Gastrocnemius medialis (tissue), 4 donors: Measurements from ENCODE around the gene GMCL2. TPM values are rescaled to one million over a fixed set of nuclear protein-coding genes. Genes with fewer than 3 reads are reported as not detected.

Experiments
- ATAC-seq, 2 donors: fragments of 150-250 bp; one replicate each; pipeline ENCODE4 v1.9.1; 2016
- DNase-seq, 2 donors: peaks; one replicate each; pipeline ENCODE4 v3.0.0-alpha.2; 2019
- H3K27ac ChIP-seq, 4 donors: fragments of 200-600 bp; sonication (generic); 1 replicate in 1 of 4; 2 replicates in 3 of 4; pipeline ENCODE4 v1.5.1; 2016 to 2018; ENCODE audit warnings: mild to moderate bottlenecking in 2 of 4, moderate library complexity in 1 of 4
- H3K27me3 ChIP-seq, 3 donors: fragments of 200-600 bp; sonication (generic) in 2 of 3; 1 replicate in 1 of 3; 2 replicates in 2 of 3; pipeline versions ENCODE4 v1.5.1 to v1.6.0; 2016 to 2019; ENCODE audit warnings: mild to moderate bottlenecking in 1 of 3, moderate library complexity in 1 of 3
- H3K36me3 ChIP-seq, 2 donors: fragments of 200-600 bp; sonication (generic) in 1 of 2; one replicate each; pipeline ENCODE4 v1.5.1; 2017 to 2018
- H3K4me1 ChIP-seq, 2 donors: fragments of 200-600 bp; sonication (generic) in 1 of 2; one replicate each; pipeline ENCODE4 v1.5.1; 2016 to 2017; ENCODE audit warnings: mild to moderate bottlenecking in 2 of 2
- H3K4me3 ChIP-seq, 4 donors: fragments of 200-600 bp; sonication (generic) in 3 of 4; 1 replicate in 1 of 4; 2 replicates in 3 of 4; pipeline ENCODE4 v1.5.1; 2016 to 2019; ENCODE audit warnings: mild to moderate bottlenecking in 2 of 4
- H3K9me3 ChIP-seq, 3 donors: fragments of 200-600 bp; sonication (generic) in 2 of 3; 1 replicate in 1 of 3; 2 replicates in 2 of 3; pipeline ENCODE4 v1.5.1; 2016 to 2019
- CTCF ChIP-seq, 5 experiments: fragments of 450-650 bp in 3 of 5; fragments of 200-600 bp in 2 of 5; sonication (generic) in 2 of 5; IDR thresholded peaks in 4 of 5; conservative IDR thresholded peaks in 1 of 5; 1 replicate in 4 of 5; 2 replicates in 1 of 5; pipeline ENCODE4 v1.5.1; 2016 to 2019; ENCODE audit warnings: antibody characterized with exemption in 5 of 5, mild to moderate bottlenecking in 3 of 5, moderate library complexity in 3 of 5
- POLR2A ChIP-seq, 2 donors: fragments of 450-650 bp; IDR thresholded peaks; one replicate each; pipeline ENCODE4 v1.6.1; 2017; ENCODE audit warnings: antibody characterized with exemption in 2 of 2, mild to moderate bottlenecking in 2 of 2, moderate library complexity in 2 of 2
- in situ Hi-C, 4 donors: fragments of 200-750 bp; cut with MboI; loops; one replicate each; pipeline versions ENCODE4 v1.15.0 to v1.8.0; 2017; ENCODE audit warnings: low sequenced_read_pairs in 4 of 4
- intact Hi-C: fragments of 100-400 bp; cut with DNase I; formaldehyde crosslinking; loops from one replicate; pipeline ENCODE4 v1.15.1; 2023; ENCODE audit warnings: low total_unique reads
- total RNA-seq, 4 donors: library from RNA; depleted of rRNA; stranded (reverse); fragments of >200 nt; gene quantifications; one replicate each; pipeline versions ENCODE4 v1.1.0 to v1.2.3, GENCODE V29; 2016

Gene GMCL2
- total RNA-seq, 4 donors from 2014 or later, result not detected

GRCh38 chr5:178215280-178216002 lies 28.3 kb upstream of the GMCL2 start:
- Histone ChIP-seq H3K4me3 (no peak overlapping the region), H3K27ac (no peak overlapping the region), H3K9me3 (no peaks in the 10 kb centered on the region), H3K4me1 (peaks cover 11 to 17% of the 10 kb centered on the region in 2 donors), H3K27me3 (no peaks in the 10 kb centered on the region), H3K36me3 (peaks cover 5 to 80% of the 10 kb centered on the region in 2 donors)
- no peak for DNase-seq
- intact Hi-C loops, result no loop called here
- in situ Hi-C loops, result no loop called here
- TF ChIP-seq CTCF (IDR thresholded peaks at IDR 0.05 in 4 of 5, conservative IDR thresholded peaks at IDR 0.05 in 1 of 5) (no peak), POLR2A (IDR thresholded peaks at IDR 0.05) (no peak)
- no peak for ATAC-seq

GRCh38 chr5:178214160-178214803 lies 27.1 kb upstream of the GMCL2 start:
- peak overlapping the region in 3 of 4 donors; percentile 1 to 72 (median 62) for H3K27ac ChIP-seq
- H3K36me3 ChIP-seq, result peaks cover 5 to 86% of the 10 kb centered on the region in 2 donors
- in situ Hi-C loops, result no loop called here
- ATAC-seq (no peak), DNase-seq (no peak)
- H3K27me3 ChIP-seq, result no peaks in the 10 kb centered on the region
- H3K4me1 ChIP-seq, result peaks cover 11 to 17% of the 10 kb centered on the region in 2 donors
- H3K9me3 ChIP-seq, result no peaks in the 10 kb centered on the region
- H3K4me3 ChIP-seq, result no peak overlapping the region
- intact Hi-C loops, result no loop called here
- no peak for TF ChIP-seq CTCF (IDR thresholded peaks at IDR 0.05 in 4 of 5, conservative IDR thresholded peaks at IDR 0.05 in 1 of 5)

GRCh38 chr5:178213748-178214151 lies 26.6 kb upstream of the GMCL2 start:
- peaks cover 5 to 92% of the 10 kb centered on the region in 2 donors for H3K36me3 ChIP-seq
- no peak overlapping the region for H3K4me3 ChIP-seq
- no peaks in the 10 kb centered on the region for H3K27me3 ChIP-seq
- DNase-seq (no peak), ATAC-seq (peak in 1 of 2 donors; percentile 48)
- TF ChIP-seq POLR2A (IDR thresholded peaks at IDR 0.05) (no peak), CTCF (IDR thresholded peaks at IDR 0.05 in 4 of 5, conservative IDR thresholded peaks at IDR 0.05 in 1 of 5) (no peak)
- intact Hi-C loops (no loop called here), in situ Hi-C loops (no loop called here)
- peak overlapping the region in 3 of 4 donors; percentile 1 to 72 (median 62) for H3K27ac ChIP-seq
- no peaks in the 10 kb centered on the region for H3K9me3 ChIP-seq
- peaks cover 10 to 17% of the 10 kb centered on the region in 2 donors for H3K4me1 ChIP-seq

- Histone ChIP-seq H3K27ac (peak overlapping the region; percentile 6 to 72 (median 36)), H3K27me3 (no peaks in the 10 kb centered on the region), H3K36me3 (peaks cover 5 to 94% of the 10 kb centered on the region in 2 donors), H3K9me3 (no peaks in the 10 kb centered on the region), H3K4me3 (no peak overlapping the region), H3K4me1 (peaks cover 9 to 18% of the 10 kb centered on the region in 2 donors)
- in situ Hi-C loops (no loop called here), intact Hi-C loops (no loop called here)
- no peak for TF ChIP-seq CTCF (IDR thresholded peaks at IDR 0.05 in 4 of 5, conservative IDR thresholded peaks at IDR 0.05 in 1 of 5)
- no peak for TF ChIP-seq POLR2A (IDR thresholded peaks at IDR 0.05)
- DNase-seq, result peak in 1 of 2 donors; percentile 73
- peak; percentile 16 to 67 for ATAC-seq
Measured at GRCh38 chr5:178213003-178213461, 25.9 kb upstream of the GMCL2 start.
